SKM-1 (cell line): ENCODE measurements around the gene KLF15.

Source experiments
- DNase-seq: peaks from one replicate; lab custom pipeline; 2025; ENCODE audit not compliant: unreplicated experiment; lab: John Stamatoyannopoulos, UW

KLF15 gene

GRCh38 chr3:126357295-126358037, at the start of gene KLF15:
Gene KLF15, minus strand, starts transcription at chr3:126357408. Its CDS starts 4,486 bp downstream, at chr3:126352922.
- peak; percentile 56 for DNase-seq

DNA sequence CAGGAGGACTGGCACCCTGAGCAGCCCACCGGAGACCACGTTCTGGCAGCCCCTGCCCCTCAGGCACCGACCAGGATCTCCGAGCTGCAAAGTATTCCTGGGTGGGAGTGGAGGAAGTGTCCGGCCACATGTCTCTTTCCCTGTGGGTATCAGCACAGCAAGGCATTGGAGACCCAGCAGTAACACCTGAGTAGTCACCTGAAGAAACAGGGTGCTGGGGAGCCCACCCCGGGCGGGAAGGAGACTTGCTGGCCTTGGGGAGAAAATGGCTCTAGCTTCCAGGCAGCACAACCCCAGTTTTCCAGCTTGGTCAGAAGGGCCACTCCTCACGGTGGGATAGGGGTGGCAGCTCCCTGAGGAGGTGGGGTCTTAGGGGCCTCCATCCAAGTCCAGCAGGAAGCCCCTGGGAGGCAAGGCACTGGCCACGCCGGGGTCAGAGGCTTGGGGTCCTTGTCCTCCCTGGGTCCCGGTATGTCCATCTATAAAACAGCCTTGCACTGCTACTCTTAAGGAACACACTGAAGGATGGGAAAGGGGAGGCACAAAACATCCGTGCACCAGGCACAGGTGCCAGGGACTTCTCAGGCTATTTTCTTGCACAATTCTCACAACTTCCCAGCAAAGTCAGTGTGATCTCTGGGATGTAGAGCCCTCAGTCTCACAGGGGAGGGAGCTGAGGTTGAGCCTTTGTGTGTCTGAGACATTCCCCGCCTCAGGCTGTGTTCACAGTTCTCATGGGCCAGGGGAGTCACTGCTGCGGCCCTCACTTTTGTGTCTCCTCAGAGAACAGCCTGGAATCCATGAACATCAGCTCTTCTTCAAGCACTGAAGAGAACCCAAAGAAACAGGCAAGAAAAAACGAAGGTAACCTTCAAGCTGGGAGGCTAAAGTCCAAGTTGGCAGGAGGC, 49.4 kb upstream of the KLF15 start:
- DNase-seq = no peak

GRCh38 chr3:126402666-126403302, 45.6 kb upstream of the KLF15 start:
- no peak for DNase-seq

DNA sequence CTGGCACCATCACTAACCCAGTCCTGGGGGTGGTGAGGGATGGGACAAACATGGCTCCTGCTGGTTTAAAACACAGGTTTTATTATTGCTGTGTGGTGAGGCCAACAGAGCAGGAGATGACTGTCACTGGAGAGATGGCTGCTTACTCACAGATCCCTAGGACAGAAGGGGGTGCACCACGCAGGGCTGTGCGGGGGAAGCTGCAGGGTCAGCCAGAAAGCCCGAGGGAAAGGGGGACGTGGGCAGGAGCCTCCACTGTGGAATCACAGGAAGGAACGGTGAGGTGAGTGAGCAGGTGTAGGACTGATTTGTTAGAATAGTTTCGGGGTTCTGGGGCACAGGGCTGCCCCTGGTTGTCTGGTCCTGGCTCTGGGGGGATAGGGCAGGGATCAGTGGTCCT, 45.0 kb upstream of the KLF15 start:
- DNase-seq = no peak

GRCh38 chr3:126401611-126402160, 44.5 kb upstream of the KLF15 start:
- DNase-seq = no peak

GRCh38 chr3:126399756-126400155, 42.5 kb upstream of the KLF15 start:
- DNase-seq = no peak

GRCh38 chr3:126399351-126399735, 42.1 kb upstream of the KLF15 start:
- peak; percentile 54 for DNase-seq

DNA sequence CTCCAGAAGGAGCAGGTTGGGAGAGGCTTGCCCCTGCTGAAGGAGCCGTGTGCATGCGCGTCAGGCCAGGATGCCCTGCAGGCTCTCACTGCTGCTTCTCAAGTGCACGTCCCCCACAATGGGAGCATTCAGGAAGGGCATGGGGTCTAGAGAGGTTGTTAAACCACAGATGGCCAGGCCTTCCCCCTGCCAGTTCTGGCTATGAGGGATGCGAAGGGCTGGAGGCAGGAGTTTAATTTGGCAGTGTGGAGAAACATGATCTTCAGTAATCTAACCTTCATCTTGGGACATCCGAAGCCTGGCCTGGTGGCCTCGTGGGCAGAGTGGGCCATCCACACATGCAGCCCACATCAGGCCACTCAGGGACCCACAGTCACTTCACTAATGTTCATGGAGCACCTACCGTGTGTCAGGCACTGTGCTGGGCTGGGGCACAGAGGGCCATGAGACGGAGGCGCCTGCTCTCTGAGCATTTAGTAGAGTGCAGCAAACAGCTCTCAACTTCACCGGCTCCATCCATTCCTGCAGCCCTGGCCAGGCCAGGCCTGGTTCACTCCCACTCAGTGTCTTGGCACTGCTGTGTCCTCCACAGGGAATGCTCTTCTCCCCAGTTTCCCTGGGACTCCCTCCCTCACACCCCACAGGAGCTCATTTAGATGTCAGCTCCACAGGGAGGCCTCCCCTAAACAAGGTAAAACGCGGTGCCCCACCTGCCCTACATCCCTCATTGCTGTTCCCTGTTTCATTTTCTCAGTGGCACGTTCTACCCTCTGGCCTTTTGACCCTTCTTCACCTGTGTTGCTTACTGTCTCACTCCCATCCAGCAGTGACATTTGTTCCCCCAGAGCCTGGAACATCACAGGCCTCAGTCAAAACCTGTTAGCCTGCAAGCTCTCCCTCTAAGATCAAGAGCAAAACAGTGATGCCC, 41.5 kb upstream of the KLF15 start:
- no peak for DNase-seq

DNA sequence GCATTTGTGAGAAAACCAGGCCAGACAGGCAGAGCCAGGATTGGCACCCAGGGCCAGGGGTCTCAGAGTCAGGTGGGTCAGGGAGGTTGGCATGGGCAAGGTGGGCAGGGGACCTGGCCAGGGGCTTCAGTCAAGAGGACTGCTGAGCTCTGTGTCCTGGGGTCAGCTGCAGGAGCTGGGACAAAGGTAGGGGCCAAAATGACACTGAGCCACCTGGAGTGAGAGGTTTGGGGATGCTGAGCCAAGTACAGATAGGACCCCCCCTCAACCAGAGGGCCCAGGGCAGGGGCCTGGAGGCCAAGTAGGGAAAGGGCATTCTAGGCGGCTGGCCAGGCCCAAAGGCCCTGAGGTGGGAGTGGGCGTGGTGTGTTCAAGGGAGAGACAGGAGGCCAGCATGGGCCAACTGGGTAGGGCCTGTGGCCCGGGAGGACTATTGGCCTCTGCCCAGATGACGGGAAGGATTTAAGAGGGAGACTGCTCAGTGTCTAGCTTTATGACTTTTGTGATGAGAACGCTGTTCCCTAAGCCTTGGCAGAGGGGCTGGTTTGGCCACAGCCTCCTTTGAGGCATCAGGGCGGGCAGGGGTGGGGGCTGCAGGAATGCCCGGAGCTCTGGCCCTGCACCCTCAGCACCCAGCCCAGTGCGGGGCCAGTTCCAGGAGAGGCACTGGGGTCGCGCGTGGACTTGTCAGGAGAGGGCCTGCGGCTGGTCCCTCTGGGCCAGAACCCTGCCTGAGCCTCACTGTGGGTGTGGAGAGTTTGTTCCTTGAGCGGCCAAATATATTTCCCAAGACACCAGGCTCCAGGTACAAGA, 40.6 kb upstream of the KLF15 start:
- no peak for DNase-seq

- DNase-seq = no peak
Measured at GRCh38 chr3:126396536-126396935, 39.3 kb upstream of the KLF15 start.

- DNase-seq = no peak
Measured at GRCh38 chr3:126395846-126396513, 38.8 kb upstream of the KLF15 start.

- DNase-seq = no peak
Measured at GRCh38 chr3:126394977-126395321, 37.7 kb upstream of the KLF15 start.

DNA sequence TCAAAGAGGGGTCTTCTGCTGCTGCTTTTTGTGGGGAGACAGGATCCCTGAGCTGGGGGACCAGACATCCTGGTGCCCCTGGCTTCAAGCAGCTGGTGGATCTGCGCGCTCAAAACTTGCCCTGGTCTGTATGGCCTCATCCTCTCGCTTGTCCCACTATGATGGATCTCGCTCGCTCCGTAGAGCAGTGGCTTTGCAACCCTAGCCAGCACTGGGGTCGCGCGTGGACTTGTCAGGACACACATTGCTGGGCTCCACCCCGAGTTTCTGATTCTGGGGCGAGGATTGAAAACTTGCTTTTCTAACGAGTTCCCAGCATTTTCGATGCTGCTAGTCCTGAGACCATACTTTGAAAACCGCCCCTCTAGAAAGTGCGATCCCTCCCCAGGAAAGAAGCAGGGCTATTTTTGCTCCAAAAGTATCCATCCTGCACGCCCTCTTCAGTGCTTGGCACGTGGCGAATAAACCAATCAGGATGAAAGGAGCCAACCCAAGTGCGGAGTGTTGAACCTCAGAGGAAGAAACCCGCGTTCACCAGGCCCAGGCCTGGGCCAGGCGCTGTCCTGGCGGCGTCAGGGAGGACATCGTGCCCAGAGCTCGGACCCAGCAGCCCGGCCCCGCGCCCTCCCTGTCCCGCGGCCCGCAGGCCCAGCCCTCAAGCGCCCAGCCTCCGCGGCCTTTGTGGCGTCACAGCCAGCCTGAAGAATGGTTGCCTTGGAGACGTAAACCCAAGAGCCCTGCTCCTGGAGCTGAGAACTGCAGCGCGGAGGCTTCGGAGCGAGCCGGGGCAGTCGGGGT, 37.2 kb upstream of the KLF15 start, which contains the start of gene CFAP100:
Gene CFAP100, plus strand, starts transcription at position 731 of the 798 bp plus-strand sequence. CDS start 1,092 bp downstream, outside the sequence.
- DNase-seq = no peak

GRCh38 chr3:126393563-126393962, 36.4 kb upstream of the KLF15 start:
- DNase-seq = no peak

GRCh38 chr3:126392246-126392645, 35.0 kb upstream of the KLF15 start:
- DNase-seq = no peak

GRCh38 chr3:126391631-126392030, 34.4 kb upstream of the KLF15 start:
- no peak for DNase-seq

GRCh38 chr3:126390751-126391150, 33.5 kb upstream of the KLF15 start:
- DNase-seq = no peak

- DNase-seq = no peak
Measured at GRCh38 chr3:126390201-126390600, 33.0 kb upstream of the KLF15 start.
